UCSD-AML1 (cell line): ENCODE results near the gene TMEM169.
"Not testable (repeated sequence)": the region's sequence is repeated elsewhere in the genome, so short reads cannot be mapped to it uniquely, and the experiment has no call there.

Experiments
- DNase-seq: peaks from one replicate; lab custom pipeline; 2025; ENCODE audit not compliant: unreplicated experiment; lab: John Stamatoyannopoulos, UW

The TMEM169 gene

DNA sequence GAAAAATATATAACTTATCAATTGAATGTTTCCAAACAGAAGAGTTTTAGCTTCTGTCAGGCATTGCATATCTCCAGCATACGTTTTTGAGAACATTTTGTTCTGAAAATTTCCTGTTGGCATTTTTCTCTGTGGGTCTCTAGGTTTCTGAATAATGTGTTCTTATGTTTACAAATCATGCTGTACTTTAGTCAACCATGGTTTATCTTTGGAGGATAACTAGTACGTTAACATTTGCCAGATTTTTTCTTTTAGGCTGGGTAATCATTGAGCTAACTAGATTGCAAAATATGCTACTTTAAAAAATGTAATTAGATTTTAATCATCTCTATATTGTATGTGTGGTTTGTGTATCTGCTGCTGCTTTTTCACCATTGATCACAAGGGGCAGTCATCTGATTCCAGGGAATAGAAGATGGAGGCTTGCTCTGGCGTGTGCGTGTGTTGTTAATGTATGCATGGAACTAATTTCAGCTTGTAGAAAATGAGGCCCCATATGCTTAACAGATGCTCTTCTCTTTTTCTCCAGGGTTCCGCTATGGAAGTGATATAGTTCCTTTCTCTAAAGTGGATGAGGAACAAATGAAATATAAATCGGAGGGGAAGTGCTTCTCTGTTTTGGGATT lies 48.7 kb downstream of the TMEM169 start:
- no peak for DNase-seq

DNA sequence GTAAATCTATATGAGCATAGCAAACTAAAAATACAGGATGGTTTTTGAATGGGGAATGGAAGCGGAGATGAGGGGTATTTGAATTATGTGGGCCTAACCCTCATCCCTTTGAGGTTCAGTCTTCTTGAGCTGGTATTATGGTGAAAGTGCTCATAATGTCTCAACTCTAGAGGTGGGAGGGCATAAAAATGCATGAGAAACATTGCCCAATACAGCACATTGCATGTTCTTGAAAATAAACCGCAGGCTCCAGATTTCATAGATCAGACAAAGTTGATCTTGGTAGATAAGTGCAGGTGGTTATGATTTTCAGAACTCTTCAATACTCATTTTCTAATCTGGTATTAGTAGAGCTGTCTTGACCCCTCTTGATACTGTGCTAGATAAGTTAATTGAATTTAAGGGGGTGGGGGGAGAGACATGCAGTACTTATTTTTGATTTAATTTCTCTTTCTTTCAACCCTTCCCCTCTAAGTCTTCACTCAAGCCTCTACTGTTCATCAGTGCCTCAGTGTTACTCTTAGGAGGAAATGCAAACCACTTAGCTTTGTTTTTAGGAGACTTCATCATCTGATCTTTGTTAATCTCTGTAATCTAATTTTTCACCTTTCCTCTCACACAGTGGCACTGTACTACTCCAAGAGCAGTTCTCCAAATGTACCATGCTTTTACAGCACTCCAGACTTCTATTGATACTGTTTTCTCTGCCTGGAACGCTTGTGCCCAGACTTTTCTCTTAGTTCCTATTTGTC lies 49.6 kb downstream of the TMEM169 start:
- no peak for DNase-seq

DNA sequence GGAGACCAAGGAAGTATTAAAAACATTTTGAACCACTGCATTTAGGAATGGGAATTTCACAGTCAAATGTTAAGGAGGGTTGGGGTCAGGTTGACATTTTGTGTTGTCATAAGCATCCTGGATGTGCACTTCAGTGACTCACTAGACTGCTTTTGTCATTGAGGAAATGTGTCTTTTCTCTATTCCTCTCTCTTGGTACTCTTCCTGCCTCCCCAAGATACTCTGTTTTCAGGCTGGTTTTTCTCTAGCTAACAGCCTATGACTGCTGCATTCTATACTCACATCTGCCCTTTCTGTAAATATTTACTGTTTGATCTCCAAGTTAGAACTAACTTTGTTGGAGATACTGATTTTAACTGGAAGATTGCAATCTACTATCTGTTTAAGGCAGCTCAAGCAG lies 50.9 kb downstream of the TMEM169 start:
- no peak for DNase-seq

DNA sequence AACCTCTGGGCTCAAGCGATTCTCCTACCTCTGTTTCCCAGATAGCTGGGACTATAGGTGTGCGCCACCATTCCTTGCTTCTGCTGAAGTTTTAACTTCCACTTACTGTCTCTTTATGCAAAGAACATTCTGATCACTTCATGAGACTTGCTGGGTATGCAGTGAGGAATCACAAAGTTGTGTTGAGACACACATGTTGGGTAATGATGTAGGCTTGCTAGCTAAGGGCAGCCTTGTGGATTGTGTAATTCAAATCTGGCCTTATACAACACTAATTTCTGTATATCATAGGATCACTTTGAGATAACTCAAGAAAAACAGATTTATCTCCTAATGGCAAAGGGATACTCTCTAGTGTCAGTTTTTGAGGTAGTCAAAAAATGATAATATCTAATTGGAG lies 51.7 kb downstream of the TMEM169 start:
- DNase-seq: no peak

DNA sequence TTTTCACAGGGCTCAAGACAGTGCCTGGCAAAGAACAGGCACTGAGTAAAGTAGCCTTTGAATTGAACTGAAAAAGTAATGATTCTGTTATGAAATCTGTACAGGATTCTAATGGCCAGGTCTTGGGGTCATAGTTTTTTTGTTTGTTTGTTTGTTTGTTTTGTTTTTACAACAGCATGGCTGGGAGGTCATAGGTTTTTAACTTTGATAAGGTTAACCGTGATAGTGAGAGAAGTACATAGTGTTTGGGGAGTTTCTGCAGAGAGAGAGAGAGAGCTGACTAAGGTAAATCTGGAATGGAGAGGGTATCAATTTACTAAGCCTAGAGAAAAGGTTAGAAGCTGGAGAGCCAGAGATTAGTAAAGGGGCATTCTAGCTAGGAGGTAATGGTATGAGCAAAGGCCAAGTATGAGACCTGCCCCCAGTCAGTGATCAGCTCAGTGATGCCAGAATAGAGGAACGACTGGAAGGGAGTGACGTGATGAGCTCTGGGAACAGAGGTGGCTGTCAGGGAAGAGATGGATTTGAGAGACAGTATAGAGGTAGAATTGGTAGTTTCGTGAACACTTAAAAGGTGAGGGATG lies 53.3 kb downstream of the TMEM169 start:
- no peak for DNase-seq

DNA sequence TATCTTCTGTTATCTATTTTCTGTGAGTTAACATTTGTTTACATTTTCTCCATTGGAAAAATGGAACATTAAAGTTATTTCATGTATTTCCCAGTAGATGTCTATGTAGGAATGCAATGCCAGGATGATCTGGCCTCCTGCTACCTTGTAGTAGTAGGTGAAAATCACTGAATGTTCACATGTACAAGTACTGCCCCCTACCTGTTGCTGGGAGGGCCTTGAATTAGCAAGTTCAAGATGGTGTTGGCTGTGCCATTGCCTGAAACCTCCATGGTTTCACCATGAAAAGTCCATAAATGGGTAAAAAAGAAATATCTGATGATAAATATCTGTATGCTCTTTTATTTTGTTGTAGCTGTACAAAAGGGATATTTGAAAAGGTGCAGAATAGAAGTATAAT lies 58.2 kb downstream of the TMEM169 start:
- DNase-seq: no peak

DNA sequence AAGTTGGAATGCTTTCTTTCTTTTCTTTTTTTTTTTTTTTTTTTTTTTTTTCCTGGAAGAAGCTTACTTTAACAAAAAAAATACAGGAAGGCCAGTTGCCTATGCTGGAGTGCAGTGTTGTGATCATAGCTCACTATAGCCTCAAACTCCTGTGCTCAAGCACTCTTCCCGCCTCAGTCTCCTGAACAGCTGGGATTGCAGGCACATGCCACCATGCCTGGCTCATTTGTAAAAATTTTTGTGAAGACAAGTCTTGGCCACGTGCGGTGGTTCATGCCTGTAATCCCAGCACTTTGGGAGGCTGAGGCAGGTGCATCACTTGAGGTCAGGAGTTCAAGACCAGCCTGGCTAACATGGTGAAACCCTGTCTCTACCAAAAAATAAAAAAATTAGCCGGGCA lies 59.8 kb downstream of the TMEM169 start:
- not testable (repeated sequence) for DNase-seq

DNA sequence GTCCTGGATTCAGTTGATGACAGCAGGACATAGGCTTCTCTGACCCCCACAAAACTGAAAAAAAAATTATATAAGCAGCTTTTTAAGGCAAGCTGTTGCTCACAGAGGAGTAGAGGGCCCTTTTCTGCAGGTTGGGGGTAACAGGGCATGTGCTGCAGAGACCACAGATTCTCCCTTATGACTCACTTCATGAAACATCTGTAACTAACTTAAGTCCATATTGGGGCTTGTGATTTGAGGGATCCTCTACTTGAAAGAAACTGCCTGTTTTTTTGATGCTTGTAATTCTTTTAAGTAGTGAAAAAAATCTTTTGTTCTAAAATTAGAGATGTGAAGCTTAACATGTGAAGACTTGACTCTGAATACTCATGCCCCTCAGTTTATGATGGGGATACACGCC lies 60.8 kb downstream of the TMEM169 start:
- DNase-seq: no peak

DNA sequence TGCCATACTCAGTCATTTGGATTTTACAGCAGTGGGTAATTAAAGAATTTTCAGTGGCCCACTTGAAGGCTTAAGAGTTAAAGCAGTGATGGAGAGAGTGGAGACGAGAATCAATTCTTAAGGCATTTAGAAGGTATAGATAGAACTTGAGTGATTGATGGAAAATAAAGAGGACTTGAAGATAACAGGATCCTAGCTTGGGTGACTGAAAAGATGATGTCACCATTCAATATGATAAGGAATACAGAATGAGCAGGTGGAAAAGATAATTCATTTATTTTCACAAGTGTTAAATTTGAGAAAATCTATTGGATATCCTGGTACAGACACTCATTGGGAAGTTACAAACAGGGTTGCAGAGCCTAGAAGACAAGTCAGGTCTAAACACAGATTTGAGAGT lies 62.7 kb downstream of the TMEM169 start:
- DNase-seq: no peak

DNA sequence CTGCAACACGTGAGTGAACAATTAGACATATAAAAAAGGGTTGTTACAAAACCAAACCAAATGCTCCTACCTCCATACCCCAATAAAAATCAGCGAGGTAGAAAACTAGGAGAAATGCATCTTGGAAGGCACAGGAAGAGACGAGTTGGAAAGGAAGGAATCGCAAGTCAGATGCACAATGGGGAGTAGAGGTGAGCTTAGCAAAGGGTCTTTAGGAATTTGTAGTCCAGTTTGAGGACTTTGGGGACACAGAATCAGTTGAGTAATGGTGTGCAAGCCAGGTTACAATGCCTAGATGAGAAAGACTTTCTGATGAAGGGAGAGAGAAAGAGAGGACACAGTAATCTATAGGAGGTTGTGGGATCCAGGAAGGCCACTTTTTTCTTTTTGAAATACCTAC lies 63.1 kb downstream of the TMEM169 start:
- DNase-seq: no peak

DNA sequence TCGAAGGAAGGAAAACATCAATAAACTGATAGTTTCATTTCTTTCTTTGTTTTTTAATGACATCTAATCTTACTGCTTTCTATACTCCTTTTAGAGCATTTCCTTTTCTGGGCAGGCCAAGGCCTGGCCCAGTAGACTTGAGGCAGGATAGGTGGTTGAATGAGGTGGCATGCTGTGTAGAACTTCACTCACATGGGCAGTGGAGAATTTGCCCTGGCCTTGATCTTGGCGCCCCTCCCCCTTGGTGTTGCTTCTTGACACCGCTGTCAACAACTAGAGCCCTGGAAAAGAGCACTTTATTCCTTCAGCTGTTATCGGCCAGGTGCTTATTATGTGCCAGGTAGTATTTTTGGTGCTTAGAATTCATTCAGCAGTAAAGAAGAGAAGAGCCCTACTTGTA lies 64.9 kb downstream of the TMEM169 start:
- no peak for DNase-seq

DNA sequence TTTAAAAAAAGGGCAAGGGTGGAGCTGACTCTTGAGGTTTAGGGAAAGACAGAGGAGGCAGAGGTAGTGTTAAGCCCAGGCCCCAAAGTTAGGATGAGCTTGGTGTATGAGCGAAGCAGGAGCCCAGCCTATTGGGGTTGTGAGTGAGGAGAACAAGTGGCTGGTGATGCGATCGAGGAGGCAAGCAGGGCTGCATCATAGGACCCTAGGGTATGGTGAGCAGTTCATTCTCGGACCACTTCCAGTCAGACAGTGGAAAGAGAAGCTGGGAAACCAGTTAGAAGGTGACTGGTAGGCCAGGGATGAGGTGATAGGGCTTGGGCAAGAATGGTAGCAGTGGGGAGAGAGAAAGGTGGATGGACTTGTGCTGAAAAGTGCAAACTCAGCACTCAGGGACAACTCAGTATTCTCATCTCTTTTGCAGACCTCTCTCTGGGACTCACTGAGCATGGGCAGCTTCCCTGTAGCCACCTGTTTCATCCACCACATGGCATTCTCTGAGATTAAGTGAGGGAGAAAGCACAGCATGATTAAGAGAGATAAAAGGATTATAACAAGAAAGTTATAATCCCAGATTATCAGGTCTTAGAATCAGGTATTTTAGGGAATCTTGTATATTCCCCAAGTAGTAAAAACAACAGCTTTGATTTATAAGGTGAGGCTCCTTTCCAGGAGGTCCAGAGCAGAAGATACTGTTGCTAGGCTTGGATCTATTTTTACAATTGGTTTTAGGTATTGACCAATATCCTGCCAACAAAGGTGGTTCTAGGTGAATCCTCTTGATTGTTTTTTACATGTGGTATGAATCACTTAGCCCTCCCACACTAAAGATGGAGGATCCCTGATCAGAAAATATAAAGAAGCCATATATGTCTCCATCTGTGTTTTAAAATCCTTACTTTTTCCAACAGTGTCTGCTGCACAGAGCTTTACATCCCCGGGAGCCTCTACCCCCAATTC lies 65.7 kb downstream of the TMEM169 start:
- DNase-seq: no peak

DNA sequence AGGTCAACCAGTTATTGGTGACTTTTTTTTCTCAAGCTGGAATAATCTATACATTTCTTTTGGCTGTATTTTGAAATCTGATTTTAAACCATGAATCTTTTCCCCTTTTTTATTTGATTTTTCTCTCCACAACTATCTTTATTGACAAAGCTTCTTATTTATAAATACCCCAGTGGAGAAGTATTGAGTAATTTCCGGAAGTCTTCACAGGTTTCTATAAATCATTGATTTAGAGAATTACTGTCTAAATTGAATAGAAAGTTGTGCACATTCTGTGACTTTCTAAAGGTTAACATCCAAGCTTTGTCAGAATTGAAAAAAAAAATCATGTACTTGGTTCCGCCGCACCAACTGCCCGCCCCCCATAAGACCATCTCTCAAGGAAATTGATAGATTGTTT lies 67.3 kb downstream of the TMEM169 start:
- DNase-seq: no peak

DNA sequence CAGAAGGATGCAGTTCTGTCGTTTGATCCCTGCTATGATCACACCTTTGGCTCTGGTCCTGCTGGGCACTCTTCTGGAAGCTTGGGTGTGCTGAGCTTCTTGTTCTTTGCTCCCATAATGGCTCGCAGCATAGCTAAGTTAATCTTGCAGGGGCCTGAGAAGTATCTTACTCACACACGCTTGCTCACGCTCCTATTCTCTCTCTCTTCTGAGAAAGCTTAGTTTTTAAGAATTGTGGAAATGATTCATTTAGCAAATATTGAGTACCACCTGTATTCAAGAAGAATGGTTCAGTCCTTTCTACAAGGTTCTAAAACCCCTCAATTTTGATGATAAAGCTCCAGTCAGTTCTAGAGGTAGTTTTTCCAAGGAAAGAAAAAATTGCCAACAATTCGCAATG lies 68.0 kb downstream of the TMEM169 start:
- DNase-seq: no peak

DNA sequence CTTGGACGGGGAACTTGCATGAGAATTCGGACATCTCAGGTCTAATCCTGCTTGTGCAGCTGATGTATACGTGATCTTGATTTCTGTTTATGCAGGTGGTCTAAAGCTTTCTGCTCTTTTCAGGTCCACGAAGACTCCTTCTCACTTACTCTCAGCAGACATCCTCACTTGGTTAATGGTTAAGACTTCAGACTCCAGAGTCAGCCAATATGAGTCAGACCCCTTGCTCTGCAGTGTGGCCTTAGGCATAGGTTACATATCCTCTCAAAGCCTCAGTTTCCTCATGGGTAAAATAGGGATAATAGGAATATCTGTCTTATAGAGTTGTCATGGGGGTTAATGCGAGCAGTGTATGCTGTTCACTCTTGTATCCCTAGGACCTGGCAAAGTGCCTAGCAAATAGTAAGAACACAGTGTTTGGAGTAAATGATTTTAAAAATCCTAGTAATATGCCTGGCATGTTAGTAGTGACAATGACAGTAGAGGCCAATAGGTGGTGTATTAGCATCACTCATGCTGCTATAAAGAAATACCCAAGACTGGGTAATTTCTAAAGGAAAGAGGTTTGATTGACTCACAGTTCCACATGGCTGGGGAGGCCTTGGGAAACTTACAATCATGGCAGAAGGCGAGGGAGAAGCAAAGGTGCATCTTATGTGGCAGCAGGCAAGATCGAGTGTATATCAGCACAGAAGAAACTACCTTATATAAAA lies 69.8 kb downstream of the TMEM169 start:
- DNase-seq: no peak
